CD4-positive, alpha-beta memory T cell (primary cell): Measurements from ENCODE around the gene CPXM1. TPM values are rescaled to one million over a fixed set of nuclear protein-coding genes. Genes with fewer than 3 reads are reported as not detected.

Source experiments
- CTCF ChIA-PET: fragments of 350-600 bp; sonication (Branson Sonifier 250); formaldehyde crosslinking; loops from one replicate; lab custom pipeline; 2021; ENCODE audit warnings: inconsistent platforms; ENCODE audit not compliant: partially characterized antibody; lab: Charles Lee
- POLR2A ChIA-PET: fragments of 350-600 bp; sonication (Branson Sonifier 250); formaldehyde crosslinking; loops from one replicate; lab custom pipeline; 2021; ENCODE audit not compliant: partially characterized antibody; lab: Charles Lee
- DNase-seq, 5 donors: peaks; one replicate each; pipeline versions ENCODE4 v3.0.0 to v3.0.0-alpha.2; 2020 to 2022; ENCODE audit warnings: mixed read lengths in 1 of 5
- H3K27ac ChIP-seq: one replicate; pipeline ENCODE4 v1.7.0; 2013; ENCODE audit warnings: low read depth, low read length
- H3K27me3 ChIP-seq: 2 replicates; pipeline ENCODE4 v1.7.0; 2013; ENCODE audit warnings: mild to moderate bottlenecking, low read length, moderate library complexity; ENCODE audit not compliant: insufficient read depth
- H3K36me3 ChIP-seq: 2 replicates; pipeline ENCODE4 v1.7.0; 2013; ENCODE audit warnings: mild to moderate bottlenecking, low read length, moderate library complexity; ENCODE audit not compliant: insufficient read depth
- H3K4me1 ChIP-seq: 2 replicates; pipeline ENCODE4 v1.7.0; 2013; ENCODE audit warnings: mild to moderate bottlenecking, low read length, moderate library complexity; ENCODE audit not compliant: insufficient read depth
- H3K4me3 ChIP-seq, 2 donors: one replicate each; pipeline ENCODE4 v1.7.0; 2013; ENCODE audit warnings: low read length in 2 of 2, mild to moderate bottlenecking in 1 of 2
- H3K9me3 ChIP-seq, 2 donors: one replicate each; pipeline ENCODE4 v1.7.0; 2013; ENCODE audit warnings: low read length in 2 of 2, control low read depth in 1 of 2; ENCODE audit not compliant: control insufficient read depth in 1 of 2
- H3K27ac Mint-ChIP-seq, 7 donors: one replicate each; pipeline ENCODE4 v1.8.0; 2020 to 2021; ENCODE audit warnings: mixed read lengths in 7 of 7, mild to moderate bottlenecking in 6 of 7, inconsistent platforms in 3 of 7, moderate library complexity in 3 of 7
- H3K27me3 Mint-ChIP-seq, 2 donors: one replicate each; pipeline ENCODE4 v1.8.0; 2020 to 2021; ENCODE audit warnings: mixed read lengths in 2 of 2
- H3K36me3 Mint-ChIP-seq, 2 donors: one replicate each; pipeline ENCODE4 v1.8.0; 2020 to 2021; ENCODE audit warnings: mixed read lengths in 2 of 2, inconsistent platforms in 1 of 2, mild to moderate bottlenecking in 1 of 2
- H3K4me1 Mint-ChIP-seq, 4 donors: one replicate each; pipeline ENCODE4 v1.8.0; 2020 to 2021; ENCODE audit warnings: mixed read lengths in 4 of 4, mild to moderate bottlenecking in 1 of 4
- H3K4me3 Mint-ChIP-seq, 8 donors: one replicate each; pipeline ENCODE4 v1.8.0; 2020 to 2021; ENCODE audit warnings: mixed read lengths in 8 of 8, mild to moderate bottlenecking in 7 of 8, moderate library complexity in 6 of 8, inconsistent platforms in 3 of 8
- H3K9me3 Mint-ChIP-seq, 8 donors: one replicate each; pipeline ENCODE4 v1.8.0; 2020 to 2021; ENCODE audit warnings: mixed read lengths in 8 of 8, mild to moderate bottlenecking in 5 of 8, inconsistent platforms in 3 of 8, moderate library complexity in 1 of 8
- intact Hi-C: fragments of 100-400 bp; cut with micrococcal nuclease; formaldehyde crosslinking; loops from one replicate; pipeline ENCODE4 v1.15.1; 2023
- polyA plus RNA-seq, 2 donors: library from polyadenylated mRNA; unstranded; fragments of 300-500 nt; fragmentation: Illumina TruSeq; gene quantifications; one replicate each; pipeline ENCODE4 v1.2.3, GENCODE V29; 2021
- total RNA-seq, 2 experiments: library from RNA; stranded (reverse); gene quantifications; one replicate each; pipeline ENCODE4 v1.2.3, GENCODE V29; 2021

CPXM1 gene
- total and polyA plus RNA-seq, 4 experiments from 2014 or later, result not detected

- no peak overlapping the region for H3K4me3 ChIP-seq
- Mint-ChIP-seq H3K36me3 (no peaks in the 10 kb centered on the region), H3K27ac (no peak overlapping the region), H3K4me1 (peaks cover 4 to 18% (median 8%) of the 10 kb centered on the region in 4 donors), H3K9me3 (no peaks in the 10 kb centered on the region), H3K27me3 (peaks cover 9 to 21% of the 10 kb centered on the region in 2 donors), H3K4me3 (no peak overlapping the region)
- no peak overlapping the region for H3K27ac ChIP-seq
- POLR2A ChIA-PET, result interaction anchor here (0.8 kb wide), 1 partner anchor 105 kb away, joined by 3 read pairs; no protein-coding TSS in a partner anchor
- H3K9me3 ChIP-seq, result no peaks in the 10 kb centered on the region
- CTCF ChIA-PET, result no interaction called here
- DNase-seq, result no peak
- H3K4me1 ChIP-seq, result peaks cover 7% of the 10 kb centered on the region
- H3K27me3 ChIP-seq, result peaks cover 5% of the 10 kb centered on the region
- intact Hi-C loops, result no loop called here
- no peaks in the 10 kb centered on the region for H3K36me3 ChIP-seq
Measured at GRCh38 chr20:2757969-2758368, 42.5 kb downstream of the CPXM1 start.

- Histone ChIP-seq H3K27ac (no peak overlapping the region), H3K27me3 (peaks cover 5% of the 10 kb centered on the region), H3K4me1 (peaks cover 14% of the 10 kb centered on the region), H3K9me3 (no peaks in the 10 kb centered on the region), H3K36me3 (no peaks in the 10 kb centered on the region), H3K4me3 (no peak overlapping the region)
- Mint-ChIP-seq H3K36me3 (no peaks in the 10 kb centered on the region), H3K4me3 (no peak overlapping the region), H3K27me3 (peaks cover 9 to 21% of the 10 kb centered on the region in 2 donors), H3K4me1 (peaks cover 4 to 22% (median 12%) of the 10 kb centered on the region in 4 donors), H3K27ac (no peak overlapping the region), H3K9me3 (no peaks in the 10 kb centered on the region)
- DNase-seq, result no peak
- POLR2A ChIA-PET, result no interaction called here
- CTCF ChIA-PET, result no interaction called here
- intact Hi-C loops, result no loop called here
Measured at GRCh38 chr20:2757001-2757400, 43.4 kb downstream of the CPXM1 start.

GRCh38 chr20:2756056-2756611, 44.3 kb downstream of the CPXM1 start:
- Mint-ChIP-seq H3K4me1 (peaks cover 4 to 26% (median 14%) of the 10 kb centered on the region in 4 donors), H3K27me3 (peaks cover 9 to 19% of the 10 kb centered on the region in 2 donors), H3K36me3 (no peaks in the 10 kb centered on the region), H3K9me3 (no peaks in the 10 kb centered on the region), H3K4me3 (no peak overlapping the region), H3K27ac (peak overlapping the region in 1 of 7 donors; percentile 56)
- Histone ChIP-seq H3K27ac (no peak overlapping the region), H3K9me3 (no peaks in the 10 kb centered on the region), H3K36me3 (no peaks in the 10 kb centered on the region), H3K4me3 (no peak overlapping the region), H3K4me1 (peaks cover 20% of the 10 kb centered on the region), H3K27me3 (peaks cover 5% of the 10 kb centered on the region)
- ChIA-PET CTCF (interaction anchor here (2.1 kb wide), 1 partner anchor 68 kb away, joined by 4 read pairs; no protein-coding TSS in a partner anchor), POLR2A (no interaction called here)
- no peak for DNase-seq
- intact Hi-C loops, result no loop called here

GRCh38 chr20:2755451-2756055, 44.9 kb downstream of the CPXM1 start:
- Histone ChIP-seq H3K4me1 (peaks cover 26% of the 10 kb centered on the region), H3K9me3 (no peaks in the 10 kb centered on the region), H3K27ac (no peak overlapping the region), H3K36me3 (no peaks in the 10 kb centered on the region), H3K27me3 (peaks cover 5% of the 10 kb centered on the region), H3K4me3 (no peak overlapping the region)
- no peak for DNase-seq
- intact Hi-C loops, result no loop called here
- Mint-ChIP-seq H3K27ac (no peak overlapping the region), H3K4me3 (no peak overlapping the region), H3K9me3 (no peaks in the 10 kb centered on the region), H3K27me3 (peaks cover 4 to 14% of the 10 kb centered on the region in 2 donors), H3K36me3 (no peaks in the 10 kb centered on the region), H3K4me1 (peaks cover 10 to 31% (median 20%) of the 10 kb centered on the region in 4 donors)
- POLR2A ChIA-PET, result no interaction called here
- CTCF ChIA-PET, result interaction anchor here (1.1 to 2.1 kb wide), 3 partner anchors 38 to 70 kb away, joined by 4 to 5 read pairs (median 5); no protein-coding TSS in a partner anchor

GRCh38 chr20:2754424-2754823, 46.0 kb downstream of the CPXM1 start:
- H3K27me3 ChIP-seq, result peaks cover 5% of the 10 kb centered on the region
- no peak overlapping the region for H3K27ac ChIP-seq
- Mint-ChIP-seq H3K27ac (no peak overlapping the region), H3K36me3 (no peaks in the 10 kb centered on the region), H3K4me1 (peaks cover 16 to 39% (median 27%) of the 10 kb centered on the region in 4 donors), H3K9me3 (no peaks in the 10 kb centered on the region), H3K4me3 (no peak overlapping the region), H3K27me3 (peaks cover 4 to 14% of the 10 kb centered on the region in 2 donors)
- DNase-seq, result no peak
- no peak overlapping the region for H3K4me3 ChIP-seq
- no peaks in the 10 kb centered on the region for H3K9me3 ChIP-seq
- H3K4me1 ChIP-seq, result peaks cover 27% of the 10 kb centered on the region
- H3K36me3 ChIP-seq, result no peaks in the 10 kb centered on the region
- intact Hi-C loops, result loop anchor here (5.0 kb wide), 2 partner anchors 88 to 118 kb away; partner anchors contain the start of genes PCED1A, PTPRA and VPS16
- CTCF ChIA-PET, result interaction anchor here (1.1 to 4.4 kb wide), 5 partner anchors 10 to 69 kb away, joined by 4 to 40 read pairs (median 5); no protein-coding TSS in a partner anchor
- POLR2A ChIA-PET, result no interaction called here

- peaks cover 2 to 14% of the 10 kb centered on the region in 2 donors for H3K27me3 Mint-ChIP-seq
Measured at GRCh38 chr20:2753461-2754040, 46.9 kb downstream of the CPXM1 start.

More at GRCh38 chr20:2753461-2754040, 46.9 kb downstream of the CPXM1 start:
- no peak overlapping the region for H3K27ac ChIP-seq
- Mint-ChIP-seq H3K9me3 (no peaks in the 10 kb centered on the region), H3K36me3 (no peaks in the 10 kb centered on the region), H3K4me3 (peak overlapping the region; percentile 74 to 89 (median 82)), H3K27ac (peak overlapping the region in 3 of 7 donors; percentile 9 to 74 (median 70)), H3K4me1 (peaks cover 16 to 39% (median 27%) of the 10 kb centered on the region in 4 donors)
- no peak for DNase-seq
- peaks cover 5% of the 10 kb centered on the region for H3K27me3 ChIP-seq
- POLR2A ChIA-PET, result interaction anchor here (2.4 to 3.6 kb wide), 2 partner anchors 11 to 24 kb away, joined by 25 to 28 read pairs; no protein-coding TSS in a partner anchor
- intact Hi-C loops, result loop anchor here (5.0 kb wide), 2 partner anchors 89 to 119 kb away; partner anchors contain the start of genes PCED1A, PTPRA and VPS16
- H3K4me1 ChIP-seq, result peaks cover 27% of the 10 kb centered on the region
- CTCF ChIA-PET, result interaction anchor here (0.6 to 5.5 kb wide), 18 partner anchors 9 to 229 kb away, joined by 3 to 47 read pairs (median 4); partner anchors contain the start of genes PCED1A and VPS16
- H3K36me3 ChIP-seq, result no peaks in the 10 kb centered on the region
- H3K9me3 ChIP-seq, result no peaks in the 10 kb centered on the region
- H3K4me3 ChIP-seq, result no peak overlapping the region
